ENCODE data around the gene SRSF4. TPM values are rescaled to one million over a fixed set of nuclear protein-coding genes. Genes with fewer than 3 reads are reported as not detected.

SRSF4 gene
- total and polyA plus RNA-seq, 2 of the 8 experiments (the other 6 are each of a cell fraction or from before 2014, with no cell fraction given), result 34.9 to 86.5 TPM

- WGBS, 2 experiments (ENCODE audit: extremely low coverage in 1 of 2, insufficient coverage in 1 of 2, insufficient read length in 1 of 2, insufficient replicate concordance in 2 of 2, low coverage in 1 of 2, low lambda C conversion rate in 2 of 2, missing lambda C conversion rate in 1 of 2), result 97% methylated on average over 2 of the region's 2 CpGs; no CpG with 5 or more reads in 1 of the 2 experiments
These were observed 37.5 kb downstream of the SRSF4 start for GRCh38 chr1:29144178-29144577.

More at GRCh38 chr1:29144178-29144577, 37.5 kb downstream of the SRSF4 start:
- H4K5ac ChIP-seq (ENCODE audit: insufficient read length, low read depth, low read length), result no peak overlapping the region
- no peaks in the 10 kb centered on the region for H3K79me2 ChIP-seq (ENCODE audit: control insufficient read depth in 1 of 2, insufficient read depth in 2 of 2, low read length in 2 of 2)
- H3K79me1 ChIP-seq (ENCODE audit: low read depth, low read length), result 0 out of 2 replicates have a peak, but pooled peaks cover 2% of the 10 kb centered on the region
- no peak overlapping the region for H3K23ac ChIP-seq (ENCODE audit: insufficient read length)
- H3K27ac ChIP-seq (ENCODE audit: low read depth, low read length), result no peak overlapping the region
- no peak overlapping the region for H3K4ac ChIP-seq (replicated peaks; ENCODE audit: insufficient read length, low read depth, low read length)
- no peak overlapping the region for H2AK5ac ChIP-seq (ENCODE audit: low read depth, low read length)
- H3K4me3 ChIP-seq (ENCODE audit: extremely low read depth in 1 of 4, insufficient read depth in 2 of 4, low read depth in 3 of 4, low read length in 4 of 4), result no peak overlapping the region
- TF ChIP-seq KDM4A (IDR thresholded peaks at IDR 0.05; ENCODE audit: low read depth, low read length, severe bottlenecking) (no peak), CEBPB (IDR thresholded peaks at IDR 0.05; ENCODE audit: low read depth, low read length) (no peak), CHD1 (IDR thresholded peaks at IDR 0.05; ENCODE audit: low read depth, low read length) (no peak), MAX (IDR thresholded peaks at IDR 0.05) (no peak), EGR1 (IDR thresholded peaks at IDR 0.05; ENCODE audit: borderline replicate concordance, low read depth, low read length) (no peak), RBBP5 (IDR thresholded peaks at IDR 0.05; ENCODE audit: borderline replicate concordance, low read depth, low read length) (no peak), JUND (IDR thresholded peaks at IDR 0.05; ENCODE audit: low read length) (no peak), JUN (IDR thresholded peaks at IDR 0.05; ENCODE audit: low read depth, low read length) (no peak), TBP (IDR thresholded peaks at IDR 0.05; ENCODE audit: low read depth, low read length) (no peak), CTBP2 (IDR thresholded peaks at IDR 0.05; ENCODE audit: borderline replicate concordance, insufficient read depth, insufficient read length, low read length) (no peak), EZH2 (IDR thresholded peaks at IDR 0.05; ENCODE audit: low read depth, low read length, severe bottlenecking) (no peak), SUZ12 (IDR thresholded peaks at IDR 0.05; ENCODE audit: low read length) (no peak), RXRA (IDR thresholded peaks at IDR 0.05; ENCODE audit: insufficient read depth, low read depth, low read length) (no peak), SAP30 (IDR thresholded peaks at IDR 0.05; ENCODE audit: insufficient read depth, insufficient replicate concordance, low read length) (no peak)
- no peak overlapping the region for H3K18ac ChIP-seq (ENCODE audit: extremely low read depth, low read length)
- H2AFZ ChIP-seq (ENCODE audit: low read length), result no peak overlapping the region
- H3K9me3 ChIP-seq (ENCODE audit: insufficient read depth in 2 of 2, low read depth in 1 of 2, low read length in 1 of 2), result peaks cover 0 to 2% of the 10 kb centered on the region in 2 experiments; a peak in 1 of 4 replicates
- no peak overlapping the region for H3K9ac ChIP-seq (replicated peaks in 1 of 4; ENCODE audit: extremely low read depth in 1 of 4, low read depth in 3 of 4, low read length in 3 of 4)
- DNase-seq (ENCODE audit: low read depth in 1 of 2, low spot score in 2 of 2), result no peak
- H4K20me1 ChIP-seq (replicated peaks in 1 of 2; ENCODE audit: control insufficient read depth in 1 of 2, insufficient read depth in 2 of 2, low read length in 2 of 2), result peaks cover 0 to 2% of the 10 kb centered on the region in 2 experiments
- no peak overlapping the region for H3K14ac ChIP-seq (ENCODE audit: insufficient read length)
- no peaks in the 10 kb centered on the region for H3K27me3 ChIP-seq (replicated peaks in 1 of 4; ENCODE audit: control insufficient read depth in 3 of 4, extremely low read depth in 1 of 4, insufficient read depth in 3 of 4, low read length in 3 of 4)
- ChIA-PET POLR2A (ENCODE audit: partially characterized antibody) (interaction anchor here (1.6 to 3.8 kb wide), 3 partner anchors 10 to 37 kb away, joined by 5 to 19 read pairs (median 7); partner anchors contain the start of gene TMEM200B), CTCF (ENCODE audit: partially characterized antibody) (interaction anchor here (1.2 kb wide), 1 partner anchor 26 kb away, joined by 3 read pairs; no protein-coding TSS in a partner anchor)
- no peak overlapping the region for H3K56ac ChIP-seq (replicated peaks; ENCODE audit: insufficient read length, low read depth, low read length)
- H4K8ac ChIP-seq (ENCODE audit: extremely low read depth, insufficient read depth, low read length), result no peak overlapping the region
- H3K23me2 ChIP-seq (ENCODE audit: low read depth, low read length), result no peaks in the 10 kb centered on the region
- no peak overlapping the region for H2BK12ac ChIP-seq (ENCODE audit: low read depth, low read length)
- no peak overlapping the region for H2BK5ac ChIP-seq (ENCODE audit: low read depth, low read length)
- H2BK120ac ChIP-seq (replicated peaks; ENCODE audit: low read depth, low read length), result no peak overlapping the region
- no peak overlapping the region for H4K91ac ChIP-seq (replicated peaks; ENCODE audit: insufficient read length, low read length)
- H2BK15ac ChIP-seq (ENCODE audit: low read length), result no peak overlapping the region
- peaks cover 14 to 40% (median 30%) of the 10 kb centered on the region in 4 experiments for H3K36me3 ChIP-seq (ENCODE audit: control insufficient read depth in 2 of 4, insufficient read depth in 4 of 4, low read length in 3 of 4)
- no peak overlapping the region for H2BK20ac ChIP-seq (ENCODE audit: low read length)
- FAIRE-seq, result no peak
- no peak overlapping the region for H3K4me2 ChIP-seq (ENCODE audit: insufficient read depth in 1 of 2, low read depth in 2 of 2, low read length in 2 of 2)
- H3K4me1 ChIP-seq (replicated peaks in 1 of 4; ENCODE audit: control insufficient read depth in 3 of 4, insufficient read depth in 4 of 4, low read length in 3 of 4), result no peaks in the 10 kb centered on the region

Measured in H1 (cell line).